OCI-LY7 (cell line): ENCODE results near the gene MTF2. TPM values are rescaled to one million over a fixed set of nuclear protein-coding genes. Genes with fewer than 3 reads are reported as not detected.
A peak's percentile ranks its signal among the peaks of the same experiment; 100 is the strongest.

ENCODE experiments used
- BruUV-seq: library from RNA; stranded (reverse); fragments of 400-500 nt; replicated peaks from 2 replicates; lab custom pipeline; 2021; lab: Mats Ljungman, UMichigan
- CTCF ChIA-PET: fragments of 300-600 bp; sonication (Branson Sonifier 250); formaldehyde crosslinking; loops from one replicate; lab custom pipeline; 2022; ENCODE audit warnings: antibody characterized with exemption; ENCODE audit not compliant: unreplicated experiment; lab: Charles Lee
- POLR2A ChIA-PET: fragments of 300-600 bp; sonication (Branson Sonifier 250); formaldehyde crosslinking; loops from one replicate; lab custom pipeline; 2022; ENCODE audit warnings: antibody characterized with exemption; lab: Charles Lee
- DNase-seq: peaks from one replicate; pipeline ENCODE4 v3.0.0-alpha.2; 2015; ENCODE audit warnings: low spot score
- H2AFZ ChIP-seq: fragments of 200-600 bp; sonication (generic), shearing (Covaris generic); 2 replicates; pipeline ENCODE4 v1.6.1; 2014; ENCODE audit warnings: mild to moderate bottlenecking, antibody characterized with exemption, low read length, moderate library complexity
- H3K27ac ChIP-seq: fragments of 200-600 bp; sonication (generic); 2 replicates; pipeline ENCODE4 v1.5.1; 2014; ENCODE audit warnings: mixed run types, low read depth, mild to moderate bottlenecking, moderate library complexity, low read length, inconsistent platforms; ENCODE audit not compliant: poor library complexity, severe bottlenecking
- H3K36me3 ChIP-seq: fragments of 200-600 bp; sonication (generic); 2 replicates; pipeline ENCODE4 v1.6.1; 2014; ENCODE audit warnings: mild to moderate bottlenecking, antibody characterized with exemption, low read length, moderate library complexity, mixed read lengths; ENCODE audit not compliant: insufficient read depth
- H3K4me1 ChIP-seq: fragments of 200-600 bp; sonication (generic); 2 replicates; pipeline ENCODE4 v1.5.1; 2014; ENCODE audit warnings: mild to moderate bottlenecking, low read length; ENCODE audit not compliant: insufficient read depth, poor library complexity, severe bottlenecking
- H3K4me2 ChIP-seq: fragments of 200-600 bp; sonication (generic); 2 replicates; pipeline ENCODE4 v1.6.1; 2014; ENCODE audit warnings: mild to moderate bottlenecking, low read length
- H3K4me3 ChIP-seq: fragments of 200-600 bp; sonication (generic); 2 replicates; pipeline ENCODE4 v1.5.1; 2014; ENCODE audit warnings: mild to moderate bottlenecking, low read depth, low read length; ENCODE audit not compliant: poor library complexity, severe bottlenecking
- H3K79me2 ChIP-seq: fragments of 200-600 bp; sonication (generic); 2 replicates; pipeline ENCODE4 v1.6.1; 2016; ENCODE audit warnings: low read depth, mild to moderate bottlenecking, low read length, moderate library complexity, mixed read lengths; ENCODE audit not compliant: insufficient read depth
- H3K9me2 ChIP-seq: fragments of 200-600 bp; sonication (generic); 2 replicates; pipeline ENCODE4 v1.6.1; 2016; ENCODE audit warnings: mild to moderate bottlenecking, low read length, mixed read lengths; ENCODE audit not compliant: insufficient read depth
- H3K9me3 ChIP-seq: fragments of 200-600 bp; sonication (generic); 2 replicates; pipeline ENCODE4 v1.6.1; 2014; ENCODE audit warnings: mild to moderate bottlenecking, mixed run types, low read length, mixed read lengths
- H4K20me1 ChIP-seq: fragments of 200-600 bp; sonication (generic); 2 replicates; pipeline ENCODE4 v1.6.1; 2014; ENCODE audit warnings: mild to moderate bottlenecking, antibody characterized with exemption, low read length, moderate library complexity, mixed read lengths; ENCODE audit not compliant: insufficient read depth
- CTCF ChIP-seq: fragments of 200-600 bp; sonication (generic); conservative IDR thresholded peaks from 2 replicates; pipeline ENCODE4 v1.5.1; 2014; ENCODE audit warnings: mild to moderate bottlenecking, antibody characterized with exemption, low read length, moderate library complexity, mixed read lengths
- EZH2phosphoT487 ChIP-seq: fragments of 200-600 bp; sonication (generic); IDR thresholded peaks from 2 replicates; pipeline ENCODE4 v1.6.1; 2018; ENCODE audit warnings: low read depth, borderline replicate concordance, mild to moderate bottlenecking, mixed run types, antibody characterized with exemption, low read length, moderate library complexity, mixed read lengths
- intact Hi-C: fragments of 100-400 bp; cut with micrococcal nuclease; formaldehyde crosslinking; loops from one replicate; pipeline ENCODE4 v1.10.0; 2022; ENCODE audit not compliant: unreplicated experiment
- total RNA-seq, 2 experiments: library from RNA; depleted of rRNA in 1 of 2; stranded (reverse); fragments of >200 nt in 1 of 2; shearing (Covaris generic) in 1 of 2; gene quantifications; 2 replicates each; pipeline ENCODE4 v1.2.3, GENCODE V29; 2014 to 2022

The MTF2 gene
- total RNA-seq, 2 experiments from 2014 or later = 48.1 to 112 TPM

DNA sequence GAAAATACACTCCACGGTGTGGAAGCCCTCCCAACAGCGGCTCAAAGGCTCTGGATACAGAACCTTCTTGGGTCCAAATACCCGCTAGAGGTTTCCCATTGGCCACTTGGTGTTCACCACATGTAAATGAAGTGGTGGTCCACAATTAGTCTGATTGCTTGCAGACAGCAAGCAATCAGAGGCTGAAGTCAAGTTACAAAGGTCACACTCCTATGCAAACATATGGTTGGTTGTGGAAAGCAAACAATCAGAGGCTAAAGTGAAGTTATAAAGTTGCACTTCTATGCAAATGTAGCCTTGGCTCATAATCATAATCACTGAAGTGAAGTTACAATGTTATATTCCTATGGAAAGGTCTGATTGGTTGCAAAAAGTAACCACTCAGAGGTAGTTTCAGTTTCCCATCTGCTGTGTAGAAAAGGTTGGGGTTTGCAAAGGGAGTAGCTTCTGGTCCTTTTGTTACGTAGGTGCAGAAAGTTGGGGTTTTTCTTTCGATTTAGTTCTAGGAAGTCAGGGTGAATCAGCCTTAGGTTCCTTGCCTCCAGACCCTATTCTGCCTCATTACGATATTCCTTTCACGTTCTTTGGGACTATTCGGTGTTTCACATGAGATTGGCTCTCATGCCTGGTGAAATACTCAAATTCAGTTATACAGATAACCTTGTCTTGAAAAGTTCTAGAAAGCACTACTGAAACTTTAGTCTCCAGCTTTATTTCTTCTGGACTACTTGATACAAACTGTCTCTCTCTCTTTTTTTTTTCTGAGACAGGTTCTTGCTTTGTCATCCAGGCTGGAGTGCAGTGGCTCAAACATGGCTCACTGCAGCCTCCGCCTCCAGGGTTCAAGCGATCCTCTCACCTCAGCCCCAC lies 36.7 kb upstream of the MTF2 start:
- Histone ChIP-seq H3K4me3 (peak overlapping the region; percentile 25), H3K36me3 (no peaks in the 10 kb centered on the region), H3K27ac (no peak overlapping the region), H3K4me1 (peaks cover 31% of the 10 kb centered on the region), H2AFZ (peak overlapping the region; percentile 89), H3K79me2 (no peaks in the 10 kb centered on the region), H3K4me2 (peak overlapping the region; percentile 61), H3K9me3 (no peaks in the 10 kb centered on the region), H4K20me1 (no peaks in the 10 kb centered on the region), H3K9me2 (no peaks in the 10 kb centered on the region)
- no TSS peak for BruUV-seq
- TF ChIP-seq EZH2phosphoT487 = no peak
- TF ChIP-seq CTCF = no peak
- ChIA-PET CTCF (no interaction called here), POLR2A (interaction anchor here (0.6 to 1.3 kb wide), 5 partner anchors 8 to 136 kb away, joined by 3 to 4 read pairs (median 3); no protein-coding TSS in a partner anchor)
- intact Hi-C loops = loop anchor here (2.0 kb wide), 1 partner anchor 14 kb away; no protein-coding TSS in a partner anchor
- DNase-seq = peak; percentile 43

DNA sequence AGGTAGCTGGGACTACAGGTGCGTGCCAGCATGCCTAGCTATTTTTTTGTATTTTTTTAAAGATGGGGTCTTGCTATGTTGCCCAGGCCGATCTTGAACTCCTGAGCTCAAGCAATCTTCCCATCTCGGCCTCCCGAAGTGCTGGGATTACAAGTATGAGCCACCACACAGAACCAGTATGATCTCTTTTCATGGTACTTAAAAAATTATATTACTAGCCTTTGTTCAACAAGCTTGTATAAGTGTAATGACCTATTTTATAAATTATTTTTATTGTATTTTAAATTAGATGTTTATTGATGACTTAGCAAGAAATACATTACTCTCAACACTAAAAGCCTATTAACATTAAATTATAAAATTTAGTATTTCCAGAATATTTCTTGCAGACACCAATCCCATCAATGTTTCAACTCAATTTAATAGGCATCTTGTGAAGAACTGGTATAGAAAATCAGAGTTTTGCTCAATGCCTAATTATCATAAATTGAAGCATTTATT lies 36.0 kb upstream of the MTF2 start:
- H3K4me1 ChIP-seq = peaks cover 24% of the 10 kb centered on the region
- no TSS peak for BruUV-seq
- DNase-seq = no peak
- TF ChIP-seq CTCF = no peak
- no peaks in the 10 kb centered on the region for H3K36me3 ChIP-seq
- H3K27ac ChIP-seq = no peak overlapping the region
- no peak overlapping the region for H3K4me3 ChIP-seq
- H3K4me2 ChIP-seq = peak overlapping the region; percentile 61; the same call in 1 of the 2 replicates
- no peaks in the 10 kb centered on the region for H3K79me2 ChIP-seq
- no peaks in the 10 kb centered on the region for H3K9me3 ChIP-seq
- H2AFZ ChIP-seq = peak overlapping the region; percentile 89; the same call in 1 of the 2 replicates
- H3K9me2 ChIP-seq = no peaks in the 10 kb centered on the region
- CTCF ChIA-PET = no interaction called here
- no peaks in the 10 kb centered on the region for H4K20me1 ChIP-seq
- intact Hi-C loops = loop anchor here (2.0 kb wide), 1 partner anchor 14 kb away; no protein-coding TSS in a partner anchor
- POLR2A ChIA-PET = interaction anchor here (1.2 to 1.3 kb wide), 2 partner anchors 18 to 20 kb away, joined by 4 read pairs; no protein-coding TSS in a partner anchor
